ENCODE results near the gene NRP2. TPM values are rescaled to one million over a fixed set of nuclear protein-coding genes. Genes with fewer than 3 reads are reported as not detected.

NRP2 gene
- total and polyA plus RNA-seq, 2 donors (not counting 1 experiment from before 2014, with no cell fraction given), result 16.6 to 28.7 TPM

- Histone ChIP-seq H4K20me1 (ENCODE audit: control insufficient read depth, extremely low read depth, insufficient read depth, low read length) (no peaks in the 10 kb centered on the region), H3K9me3 (ENCODE audit: control insufficient read depth, insufficient read depth, low read depth, low read length) (no peaks in the 10 kb centered on the region), H3K9ac (ENCODE audit: insufficient read depth, low read length) (no peak overlapping the region), H3K4me3 (replicated peaks in 1 of 4; ENCODE audit: control extremely low read depth in 1 of 4, insufficient read depth in 1 of 4, low read depth in 3 of 4, low read length in 4 of 4) (no peak overlapping the region), H3K27me3 (ENCODE audit: control insufficient read depth, insufficient read depth, low read length) (peaks cover 4% of the 10 kb centered on the region), H3K36me3 (ENCODE audit: control insufficient read depth, insufficient read depth, low read length) (no peaks in the 10 kb centered on the region), H3K79me2 (ENCODE audit: control insufficient read depth, insufficient read depth, low read length) (no peaks in the 10 kb centered on the region), H2AFZ (ENCODE audit: low read length) (no peak overlapping the region), H3K27ac (ENCODE audit: insufficient read depth, low read length) (no peak overlapping the region), H3K4me1 (ENCODE audit: control insufficient read depth, extremely low read depth, insufficient read depth, low read length) (peaks cover 4% of the 10 kb centered on the region), H3K4me2 (ENCODE audit: extremely low read depth, insufficient read depth, low read length) (no peak overlapping the region)
- peak in 1 of 2 donors; percentile 47 for DNase-seq (ENCODE audit: low read depth in 2 of 2)
- no peak for TF ChIP-seq EZH2 (IDR thresholded peaks at IDR 0.05; ENCODE audit: low read length, missing control alignments)
- no peak for TF ChIP-seq CTCF (conservative IDR thresholded peaks at IDR 0.05 in 1 of 2, IDR thresholded peaks at IDR 0.05 in 1 of 2; ENCODE audit: low read depth in 1 of 2, low read length in 2 of 2)
Observed at GRCh38 chr2:205800224-205800623, 117.9 kb downstream of the NRP2 start.

- H3K27ac ChIP-seq (ENCODE audit: insufficient read depth, low read length), result peak overlapping the region; percentile 24
- H2AFZ ChIP-seq (ENCODE audit: low read length), result no peak overlapping the region
- no peaks in the 10 kb centered on the region for H3K79me2 ChIP-seq (ENCODE audit: control insufficient read depth, insufficient read depth, low read length)
- H3K9ac ChIP-seq (ENCODE audit: insufficient read depth, low read length), result no peak overlapping the region
- H3K27me3 ChIP-seq (ENCODE audit: control insufficient read depth, insufficient read depth, low read length), result peaks cover 4% of the 10 kb centered on the region
- H3K36me3 ChIP-seq (ENCODE audit: control insufficient read depth, insufficient read depth, low read length), result no peaks in the 10 kb centered on the region
- H3K4me2 ChIP-seq (ENCODE audit: extremely low read depth, insufficient read depth, low read length), result no peak overlapping the region
- peaks cover 4% of the 10 kb centered on the region for H3K4me1 ChIP-seq (ENCODE audit: control insufficient read depth, extremely low read depth, insufficient read depth, low read length)
- H3K4me3 ChIP-seq (replicated peaks in 1 of 4; ENCODE audit: control extremely low read depth in 1 of 4, insufficient read depth in 1 of 4, low read depth in 3 of 4, low read length in 4 of 4), result no peak overlapping the region
- TF ChIP-seq CTCF (conservative IDR thresholded peaks at IDR 0.05 in 1 of 2, IDR thresholded peaks at IDR 0.05 in 1 of 2; ENCODE audit: low read depth in 1 of 2, low read length in 2 of 2), result no peak
- H3K9me3 ChIP-seq (ENCODE audit: control insufficient read depth, insufficient read depth, low read depth, low read length), result no peaks in the 10 kb centered on the region
- no peaks in the 10 kb centered on the region for H4K20me1 ChIP-seq (ENCODE audit: control insufficient read depth, extremely low read depth, insufficient read depth, low read length)
- peak; percentile 78 to 100 for DNase-seq (ENCODE audit: low read depth in 2 of 2)
Observed at GRCh38 chr2:205800773-205801172, 118.5 kb downstream of the NRP2 start.

- no peaks in the 10 kb centered on the region for H3K9me3 ChIP-seq (ENCODE audit: control insufficient read depth, insufficient read depth, low read depth, low read length)
- H3K9ac ChIP-seq (ENCODE audit: insufficient read depth, low read length), result no peak overlapping the region
- no peaks in the 10 kb centered on the region for H3K79me2 ChIP-seq (ENCODE audit: control insufficient read depth, insufficient read depth, low read length)
- TF ChIP-seq EZH2 (IDR thresholded peaks at IDR 0.05; ENCODE audit: low read length, missing control alignments) (no peak), CTCF (conservative IDR thresholded peaks at IDR 0.05 in 1 of 2, IDR thresholded peaks at IDR 0.05 in 1 of 2; ENCODE audit: low read depth in 1 of 2, low read length in 2 of 2) (no peak)
- H3K4me3 ChIP-seq (replicated peaks in 1 of 4; ENCODE audit: control extremely low read depth in 1 of 4, insufficient read depth in 1 of 4, low read depth in 3 of 4, low read length in 4 of 4), result no peak overlapping the region
- no peak overlapping the region for H3K27ac ChIP-seq (ENCODE audit: insufficient read depth, low read length)
- no peaks in the 10 kb centered on the region for H3K36me3 ChIP-seq (ENCODE audit: control insufficient read depth, insufficient read depth, low read length)
- no peak overlapping the region for H3K4me2 ChIP-seq (ENCODE audit: extremely low read depth, insufficient read depth, low read length)
- peak; percentile 59 to 63 for DNase-seq (ENCODE audit: low read depth in 2 of 2)
- no peak overlapping the region for H2AFZ ChIP-seq (ENCODE audit: low read length)
- H3K4me1 ChIP-seq (ENCODE audit: control insufficient read depth, extremely low read depth, insufficient read depth, low read length), result peaks cover 4% of the 10 kb centered on the region
- H3K27me3 ChIP-seq (ENCODE audit: control insufficient read depth, insufficient read depth, low read length), result peaks cover 5% of the 10 kb centered on the region
- no peaks in the 10 kb centered on the region for H4K20me1 ChIP-seq (ENCODE audit: control insufficient read depth, extremely low read depth, insufficient read depth, low read length)
Observed at GRCh38 chr2:205802065-205802464, 119.8 kb downstream of the NRP2 start.

Measured in fibroblast of lung (primary cell).